Stimulated activated CD8-positive, alpha-beta memory T cell treated with anti-CD3 and anti-CD28 coated beads, Interleukin-4, amount 100 ng/mL, for 24 hours (primary cell): ENCODE data around the gene TMEM163.
"Not testable (repeated sequence)": the region's sequence is repeated elsewhere in the genome, so short reads cannot be mapped to it uniquely, and the experiment has no call there.

Experiments
- DNase-seq: peaks from one replicate; pipeline ENCODE4 v3.0.0-alpha.2; 2020; ENCODE audit warnings: low read depth

Gene TMEM163

DNA sequence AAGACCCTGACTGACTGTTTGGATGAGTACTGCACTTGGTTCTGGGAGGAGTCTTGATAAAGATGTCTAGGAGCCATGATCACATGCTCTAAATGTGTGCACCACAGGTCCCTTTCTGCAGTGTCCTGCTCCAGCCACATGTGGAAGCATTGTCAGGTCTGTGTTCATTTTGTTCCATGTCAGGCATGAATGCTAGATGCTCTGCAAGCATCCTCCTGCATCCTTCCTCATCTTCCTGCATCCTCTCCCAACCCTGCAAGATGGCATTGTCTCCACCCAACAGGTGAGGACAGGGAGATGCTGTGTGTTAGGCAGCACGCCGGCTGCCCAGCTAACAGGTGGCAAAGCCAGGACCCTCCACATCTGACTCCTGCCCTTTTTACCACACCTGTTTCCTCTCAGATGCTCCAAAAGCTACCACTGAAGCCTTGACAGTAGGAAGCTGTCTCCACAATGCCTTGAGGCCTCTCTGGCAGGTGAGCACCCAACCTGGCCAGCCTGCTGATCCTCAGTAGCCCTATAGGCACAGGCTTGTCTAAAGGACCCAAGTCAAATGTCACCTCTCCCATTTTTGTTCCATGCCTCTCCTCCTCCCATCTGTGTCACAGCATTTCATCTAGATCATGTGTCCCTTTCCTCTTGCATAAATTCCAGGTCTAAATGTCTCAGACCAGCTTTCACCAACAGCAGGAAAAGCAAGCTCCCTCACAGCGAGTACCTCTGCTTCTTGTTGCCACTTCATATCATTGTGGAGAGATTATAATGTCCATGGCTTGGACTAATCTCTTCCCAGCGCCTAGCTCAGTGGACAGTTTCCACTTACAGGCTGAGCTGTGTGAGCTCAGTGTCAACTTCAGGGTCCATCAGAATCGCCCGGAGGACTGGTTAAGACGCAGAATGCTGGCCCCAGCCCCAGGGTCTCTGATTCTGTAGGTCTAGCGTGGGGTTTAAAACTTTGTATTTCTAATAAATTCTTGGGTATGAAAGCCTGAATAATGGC lies 55.0 kb downstream of the TMEM163 start:
- DNase-seq, result no peak

DNA sequence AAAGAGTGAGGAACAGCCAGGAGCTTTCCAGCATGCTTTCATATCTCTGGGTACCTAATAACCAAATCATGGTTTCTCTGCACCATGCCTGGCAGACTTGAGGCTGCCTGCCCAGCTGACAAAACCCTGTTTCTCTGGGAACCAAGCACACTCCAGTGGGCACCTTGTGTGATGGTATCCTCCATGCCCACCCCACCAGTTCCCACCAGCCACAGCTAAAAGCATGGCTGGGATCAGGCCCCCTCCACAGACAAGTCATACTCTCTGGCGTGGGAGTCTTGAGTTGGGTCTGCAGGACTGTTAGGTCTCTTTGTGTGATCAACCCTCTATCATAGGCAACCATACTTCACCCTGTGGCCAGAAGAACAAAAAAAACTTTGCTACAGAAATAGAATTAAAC lies 56.0 kb downstream of the TMEM163 start:
- no peak for DNase-seq

DNA sequence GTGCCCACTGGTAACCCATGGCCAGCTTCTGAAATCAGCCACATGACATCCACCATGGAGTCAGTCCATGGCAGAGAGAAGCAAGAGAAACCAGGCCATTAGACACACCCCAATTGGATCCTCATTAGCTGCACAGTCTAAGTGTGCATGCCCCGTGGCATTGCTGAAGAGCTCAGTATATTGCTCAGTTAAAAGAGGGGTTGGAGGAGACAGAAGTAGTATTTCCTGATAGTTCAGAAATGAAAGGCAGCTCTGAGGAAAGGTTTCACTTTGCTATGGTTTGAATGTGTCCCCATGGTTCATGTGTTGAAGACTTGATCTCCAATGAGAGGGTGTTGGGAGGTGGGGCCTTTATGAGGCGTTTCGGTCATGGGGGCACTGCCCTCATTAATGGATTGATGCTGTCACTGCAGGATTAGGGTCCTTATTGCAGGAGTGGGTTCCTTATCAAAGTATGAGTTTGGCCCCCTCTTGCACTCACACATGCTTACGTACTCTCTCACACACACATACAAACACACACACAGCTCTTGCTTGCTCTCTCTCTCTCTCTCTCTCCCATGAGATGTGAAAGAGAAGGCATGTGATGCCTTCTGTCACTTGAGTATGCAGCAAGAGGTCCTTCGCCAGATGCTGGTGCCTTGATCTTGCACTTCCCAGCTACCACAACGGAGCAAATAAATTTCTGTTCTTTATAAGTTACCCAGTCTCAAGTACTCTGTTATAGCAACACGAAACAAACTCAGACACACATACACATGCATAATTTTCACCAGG lies 58.0 kb downstream of the TMEM163 start:
- DNase-seq, result no peak

DNA sequence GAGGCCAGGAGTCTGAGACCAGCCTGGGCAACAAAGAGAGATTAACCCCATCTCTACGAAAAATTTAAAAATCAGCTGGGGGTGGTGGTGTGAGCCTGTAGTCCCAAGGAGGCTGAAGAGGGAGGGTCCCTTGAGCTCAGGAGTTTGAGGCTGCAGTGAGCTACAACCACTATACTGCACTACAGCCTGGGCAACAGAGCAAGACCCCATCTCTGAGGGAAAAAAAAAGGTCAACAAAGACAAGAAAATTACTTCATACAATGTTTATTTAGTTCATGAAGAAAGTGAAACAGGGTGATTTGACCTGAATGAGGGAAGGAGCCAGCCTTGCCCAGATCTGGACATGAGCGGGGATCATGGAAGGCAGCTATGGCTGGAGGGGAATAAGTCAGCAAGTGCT lies 59.1 kb downstream of the TMEM163 start:
- no peak for DNase-seq

GRCh38 chr2:134657650-134658250 lies 61.0 kb downstream of the TMEM163 start:
- no peak for DNase-seq

DNA sequence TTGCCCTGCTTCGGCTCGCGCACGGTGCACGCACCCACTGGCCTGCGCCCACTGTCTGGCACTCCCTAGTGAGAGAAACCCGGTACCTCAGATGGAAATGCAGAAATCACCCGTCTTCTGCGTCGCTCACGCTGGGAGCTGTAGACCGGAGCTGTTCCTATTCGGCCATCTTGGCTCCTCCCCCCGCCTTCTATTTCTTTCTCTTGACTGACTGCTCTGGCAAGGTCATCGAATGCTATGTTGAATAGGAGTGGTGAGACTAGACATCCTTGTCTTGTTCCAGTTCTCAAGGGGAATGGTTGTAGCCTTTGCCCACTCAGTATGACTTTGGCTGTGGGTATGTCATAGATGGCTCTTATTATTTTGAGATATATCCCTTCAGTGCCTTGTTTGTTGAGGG lies 62.4 kb downstream of the TMEM163 start:
- not testable (repeated sequence) for DNase-seq

- DNase-seq, result no peak
Observed at GRCh38 chr2:134648586-134648985, 70.2 kb downstream of the TMEM163 start.

DNA sequence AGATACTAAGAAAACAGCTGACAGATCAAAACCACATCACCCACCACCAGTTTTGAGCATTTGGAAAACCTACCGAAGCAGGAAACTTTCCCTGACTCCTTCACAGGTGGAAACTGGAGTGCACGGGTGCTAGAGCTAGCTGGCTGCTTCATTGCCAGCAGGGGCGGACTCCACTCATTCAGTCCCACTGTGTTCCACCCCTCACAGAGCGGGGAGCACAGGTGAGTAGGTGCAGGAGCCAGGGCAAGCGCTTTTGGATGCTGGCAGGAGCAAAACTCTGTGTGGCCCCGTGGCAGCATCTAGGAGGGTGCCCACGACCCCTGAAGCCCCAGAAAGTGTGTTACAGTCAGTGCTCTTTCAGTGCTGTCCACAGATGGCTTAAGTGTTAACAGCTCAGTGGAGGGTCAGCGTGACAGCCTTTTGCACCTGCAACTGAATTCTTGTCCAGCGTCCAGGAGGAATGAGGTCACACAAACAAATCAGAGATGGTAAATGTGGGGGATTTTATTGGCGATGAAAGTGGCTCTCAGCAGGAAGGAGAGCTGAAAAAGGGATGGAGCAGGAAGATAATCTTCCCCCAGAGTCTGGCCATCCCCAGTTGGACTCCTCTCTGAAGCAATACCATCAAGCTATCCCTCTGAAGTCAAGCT lies 71.1 kb downstream of the TMEM163 start:
- no peak for DNase-seq

GRCh38 chr2:134642938-134643337 lies 75.9 kb downstream of the TMEM163 start:
- DNase-seq, result no peak

- no peak for DNase-seq
Observed at GRCh38 chr2:134640494-134640893, 78.3 kb downstream of the TMEM163 start.

DNA sequence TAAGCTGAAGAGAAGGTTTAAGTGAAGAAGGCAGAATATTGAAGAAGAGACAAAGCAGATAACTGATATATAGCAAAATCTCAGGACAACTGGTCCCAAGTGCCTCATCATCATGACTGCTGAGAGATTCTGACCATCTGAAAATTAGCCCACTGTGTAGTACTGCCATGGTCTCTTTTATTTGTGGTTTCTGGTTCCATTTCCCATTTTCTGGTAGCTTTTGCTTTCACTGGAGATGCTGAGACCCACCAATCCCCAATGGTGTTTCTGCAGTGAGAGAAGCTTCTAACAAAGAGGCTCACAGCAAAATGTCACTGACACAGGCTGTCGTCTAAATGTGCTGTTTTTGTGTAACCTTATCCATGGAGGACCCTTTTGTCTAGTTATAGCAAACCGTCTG lies 79.5 kb downstream of the TMEM163 start:
- no peak for DNase-seq

GRCh38 chr2:134636714-134637113 lies 82.1 kb downstream of the TMEM163 start:
- no peak for DNase-seq

DNA sequence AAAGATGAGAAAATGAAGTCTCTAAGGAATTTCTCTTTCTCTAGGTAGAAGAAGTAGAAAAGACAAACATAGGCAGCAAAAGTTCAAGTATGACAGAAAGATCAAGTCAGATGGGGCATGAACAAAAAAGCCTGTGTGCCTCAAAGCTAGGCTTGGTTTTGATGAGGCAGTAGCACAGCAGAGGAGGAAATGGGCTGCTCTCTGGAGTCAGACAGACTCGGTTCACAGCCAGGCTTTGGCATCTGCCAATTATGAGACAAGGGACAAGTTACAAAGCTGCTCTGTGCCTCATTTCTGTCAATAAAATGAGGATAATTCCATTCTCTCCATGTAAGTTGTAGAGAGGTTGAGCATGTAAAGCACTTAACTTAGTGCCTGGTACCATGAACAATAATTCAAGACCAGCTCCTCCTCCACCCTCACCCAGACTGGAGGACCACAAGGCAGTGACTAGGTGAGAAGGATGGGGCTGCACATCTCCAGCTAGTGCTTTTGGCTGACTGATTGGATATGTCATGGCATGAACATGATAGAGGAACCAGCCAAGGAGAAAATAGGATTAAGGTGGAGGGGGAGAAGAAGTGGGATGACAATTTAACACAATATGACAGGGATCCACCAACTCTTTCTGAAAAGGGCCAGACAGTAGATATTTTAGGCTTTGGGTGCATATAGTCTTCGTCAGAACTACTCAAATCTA lies 84.6 kb downstream of the TMEM163 start:
- DNase-seq, result no peak

GRCh38 chr2:134630504-134631159 lies 88.2 kb downstream of the TMEM163 start:
- DNase-seq, result no peak

DNA sequence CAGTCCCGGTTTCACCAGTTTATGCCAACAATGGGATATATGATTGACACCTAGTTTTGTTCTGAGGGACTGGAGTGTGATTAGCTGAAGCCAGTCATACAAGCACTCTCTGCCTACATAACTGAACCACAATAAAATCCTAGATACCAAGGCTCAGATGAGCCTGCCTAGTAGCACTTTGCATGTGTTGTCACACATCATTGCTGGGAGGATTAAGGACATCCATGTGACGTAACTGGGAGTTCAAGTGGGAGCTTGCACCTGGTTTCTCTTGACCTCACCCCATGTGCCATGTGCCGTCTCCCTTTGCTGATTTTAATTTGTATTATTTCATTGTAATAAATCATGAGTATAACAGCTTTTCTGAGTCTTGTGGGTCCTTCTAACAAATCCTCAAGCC lies 90.3 kb downstream of the TMEM163 start:
- DNase-seq, result no peak

DNA sequence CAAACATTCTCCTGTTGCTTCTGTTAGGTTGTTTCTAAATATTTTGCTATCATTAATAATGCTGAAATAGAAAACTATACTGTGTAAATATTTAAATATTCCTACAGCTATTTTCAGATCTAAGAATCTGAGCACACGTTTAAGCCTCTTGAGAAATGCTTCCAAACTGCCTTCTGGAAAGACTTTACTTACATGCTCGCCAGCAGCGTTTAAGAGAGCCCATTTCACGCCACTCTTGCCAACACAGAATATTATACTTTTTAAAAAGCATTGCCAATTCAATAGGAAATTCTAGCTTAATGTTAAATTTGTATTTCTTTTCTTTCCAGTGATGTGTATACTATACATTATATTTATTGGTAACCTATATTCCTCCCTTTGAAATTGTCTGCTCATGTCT lies 92.0 kb downstream of the TMEM163 start:
- DNase-seq, result no peak

DNA sequence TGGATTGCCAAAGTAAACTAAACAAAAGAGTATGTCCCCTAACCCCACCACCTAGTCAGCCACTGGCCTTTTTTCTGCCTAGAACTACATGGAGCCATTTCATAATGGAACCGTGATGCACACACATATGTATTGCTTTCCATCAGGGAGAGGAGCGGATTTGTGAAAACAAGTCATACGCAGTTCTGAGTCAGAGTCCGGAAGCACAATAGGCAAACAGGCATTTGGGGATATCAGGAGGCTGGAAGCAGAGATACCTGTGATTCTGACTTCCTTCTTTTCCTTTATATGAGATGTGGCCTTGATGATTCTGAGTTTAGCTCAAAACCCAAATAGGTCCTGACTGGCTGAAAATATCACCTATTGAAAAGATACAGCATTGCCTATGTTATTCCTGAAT lies 93.5 kb downstream of the TMEM163 start:
- no peak for DNase-seq

GRCh38 chr2:134623796-134624195 lies 95.0 kb downstream of the TMEM163 start:
- peak; percentile 9 for DNase-seq

DNA sequence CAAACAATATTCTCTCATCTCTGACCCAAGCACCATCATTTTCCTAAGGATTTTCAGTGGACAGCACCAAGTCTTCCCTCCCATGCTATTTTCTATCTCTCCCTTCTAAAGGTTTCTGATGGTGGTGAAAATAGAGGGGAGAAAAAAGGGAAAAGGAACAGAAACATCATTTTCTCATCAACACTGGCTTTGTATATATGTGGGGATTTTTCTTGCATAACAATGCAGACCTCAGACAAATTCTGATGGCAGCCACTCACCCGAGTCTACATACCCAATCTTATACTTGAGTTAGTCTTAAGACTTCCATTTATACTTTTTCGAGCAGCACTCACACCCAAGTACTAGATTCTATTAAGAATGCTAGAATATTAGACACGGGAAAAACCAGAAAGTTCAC lies 95.8 kb downstream of the TMEM163 start:
- no peak for DNase-seq

- no peak for DNase-seq
Observed at GRCh38 chr2:134621939-134622705, 96.7 kb downstream of the TMEM163 start.
